ENCODE data around the gene CLCN7. TPM values are rescaled to one million over a fixed set of nuclear protein-coding genes. Genes with fewer than 3 reads are reported as not detected.

Gene CLCN7
- total RNA-seq, 1 donor from 2014 or later, result 11.5 TPM

GRCh38 chr16:1497014-1497598 lies 22.3 kb upstream of the CLCN7 start:
- TF ChIP-seq CTCF (IDR thresholded peaks at IDR 0.05) (no peak), EZH2 (IDR thresholded peaks at IDR 0.05) (no peak), EZH2phosphoT487 (IDR thresholded peaks at IDR 0.05) (no peak)
- Histone ChIP-seq H3K4me2 (no peak overlapping the region), H3K4me3 (no peak overlapping the region), H3K79me2 (ENCODE audit: low read depth) (peaks cover 23% of the 10 kb centered on the region), H3K27me3 (no peaks in the 10 kb centered on the region), H3K27ac (no peak overlapping the region), H4K20me1 (ENCODE audit: low read depth) (peaks cover 12% of the 10 kb centered on the region), H3K4me1 (peaks cover 10% of the 10 kb centered on the region), H3K36me3 (no peaks in the 10 kb centered on the region), H3K9me3 (ENCODE audit: low read depth) (no peaks in the 10 kb centered on the region), H2AFZ (replicated peaks) (no peak overlapping the region), H3F3A (ENCODE audit: low read depth) (peaks cover 11% of the 10 kb centered on the region), H3K9ac (no peak overlapping the region)
- peaks cover 2% of the 10 kb centered on the region for H3K36me3 Mint-ChIP-seq
- H3K4me3 Mint-ChIP-seq, result no peak overlapping the region
- peaks cover 7% of the 10 kb centered on the region for H3K4me1 Mint-ChIP-seq
- no peak for DNase-seq (ENCODE audit: low spot score)
- no peaks in the 10 kb centered on the region for H3K27me3 Mint-ChIP-seq (ENCODE audit: insufficient read depth, low read depth)
- no peaks in the 10 kb centered on the region for H3K9me3 Mint-ChIP-seq
- no peak overlapping the region for H3K27ac Mint-ChIP-seq

- DNase-seq (ENCODE audit: low spot score), result no peak
- TF ChIP-seq CTCF (IDR thresholded peaks at IDR 0.05), result no peak
- no peak for TF ChIP-seq EZH2phosphoT487 (IDR thresholded peaks at IDR 0.05)
- no peak for TF ChIP-seq EZH2 (IDR thresholded peaks at IDR 0.05)
- peaks cover 2% of the 10 kb centered on the region for H3K36me3 Mint-ChIP-seq
- Histone ChIP-seq H3K4me3 (no peak overlapping the region), H2AFZ (replicated peaks) (no peak overlapping the region), H3K9ac (no peak overlapping the region), H3K4me2 (no peak overlapping the region), H3K79me2 (ENCODE audit: low read depth) (peaks cover 23% of the 10 kb centered on the region), H3F3A (ENCODE audit: low read depth) (peaks cover 11% of the 10 kb centered on the region), H4K20me1 (ENCODE audit: low read depth) (peaks cover 12% of the 10 kb centered on the region), H3K4me1 (peaks cover 10% of the 10 kb centered on the region), H3K9me3 (ENCODE audit: low read depth) (no peaks in the 10 kb centered on the region), H3K27ac (no peak overlapping the region), H3K27me3 (no peaks in the 10 kb centered on the region), H3K36me3 (no peaks in the 10 kb centered on the region)
- no peaks in the 10 kb centered on the region for H3K27me3 Mint-ChIP-seq (ENCODE audit: insufficient read depth, low read depth)
- no peak overlapping the region for H3K27ac Mint-ChIP-seq
- peaks cover 7% of the 10 kb centered on the region for H3K4me1 Mint-ChIP-seq
- no peak overlapping the region for H3K4me3 Mint-ChIP-seq
- no peaks in the 10 kb centered on the region for H3K9me3 Mint-ChIP-seq
Observed at GRCh38 chr16:1496464-1496863, 21.6 kb upstream of the CLCN7 start.

- Histone ChIP-seq H3K79me2 (ENCODE audit: low read depth) (peaks cover 23% of the 10 kb centered on the region), H3K4me1 (peaks cover 10% of the 10 kb centered on the region), H3K4me3 (no peak overlapping the region), H3K36me3 (no peaks in the 10 kb centered on the region), H3F3A (ENCODE audit: low read depth) (peaks cover 11% of the 10 kb centered on the region), H3K4me2 (no peak overlapping the region), H2AFZ (replicated peaks) (no peak overlapping the region), H4K20me1 (ENCODE audit: low read depth) (peaks cover 12% of the 10 kb centered on the region), H3K27ac (no peak overlapping the region), H3K9me3 (ENCODE audit: low read depth) (no peaks in the 10 kb centered on the region), H3K27me3 (no peaks in the 10 kb centered on the region), H3K9ac (no peak overlapping the region)
- Mint-ChIP-seq H3K4me1 (peaks cover 7% of the 10 kb centered on the region), H3K9me3 (no peaks in the 10 kb centered on the region), H3K36me3 (peaks cover 2% of the 10 kb centered on the region), H3K4me3 (peak overlapping the region; percentile 46), H3K27me3 (ENCODE audit: insufficient read depth, low read depth) (no peaks in the 10 kb centered on the region), H3K27ac (no peak overlapping the region)
- TF ChIP-seq EZH2 (IDR thresholded peaks at IDR 0.05), result no peak
- TF ChIP-seq EZH2phosphoT487 (IDR thresholded peaks at IDR 0.05), result no peak
- no peak for TF ChIP-seq CTCF (IDR thresholded peaks at IDR 0.05)
- no peak for DNase-seq (ENCODE audit: low spot score)
Observed at GRCh38 chr16:1495889-1496262, 21.0 kb upstream of the CLCN7 start.

All from neural progenitor cell (in vitro differentiated cells).